Central memory CD8-positive, alpha-beta T cell (primary cell): ENCODE data around the gene TCERG1L.

Experiments
- ATAC-seq: fragments of 150-1000 bp; cut with Tn5 transposase; replicated peaks from 2 replicates; pipeline ENCODE4 v1.10.0; 2022; ENCODE audit warnings: mild to moderate bottlenecking, moderate FRiP score, moderate number of reproducible peaks; ENCODE audit not compliant: poor library complexity, severe bottlenecking; ENCODE audit errors: extremely low read depth
- DNase-seq, 2 donors: peaks; one replicate each; pipeline ENCODE4 v3.0.0; 2021; ENCODE audit warnings: low spot score in 2 of 2
- H3K27ac Mint-ChIP-seq: one replicate; pipeline ENCODE4 v1.8.0; 2022; ENCODE audit warnings: low read depth, mild to moderate bottlenecking, moderate library complexity, mixed read lengths
- H3K27me3 Mint-ChIP-seq: one replicate; pipeline ENCODE4 v1.8.0; 2022; ENCODE audit warnings: mixed read lengths
- H3K36me3 Mint-ChIP-seq: one replicate; pipeline ENCODE4 v1.8.0; 2022; ENCODE audit warnings: mild to moderate bottlenecking, moderate library complexity, mixed read lengths; ENCODE audit not compliant: insufficient read depth
- H3K4me1 Mint-ChIP-seq: one replicate; pipeline ENCODE4 v1.8.0; 2022; ENCODE audit warnings: mixed read lengths
- H3K4me3 Mint-ChIP-seq: one replicate; pipeline ENCODE4 v1.8.0; 2022; ENCODE audit warnings: mild to moderate bottlenecking, moderate library complexity, mixed read lengths
- H3K9me3 Mint-ChIP-seq: one replicate; pipeline ENCODE4 v1.8.0; 2022; ENCODE audit warnings: mixed read lengths

The TCERG1L gene

GRCh38 chr10:131311661-131312477 is at the start of gene TCERG1L:
Gene TCERG1L (minus strand): TSS chr10:131311721. CDS start chr10:131311635, 86 bp downstream.
- H3K27me3 Mint-ChIP-seq = peaks cover 60% of the 10 kb centered on the region
- H3K4me3 Mint-ChIP-seq = peak within 1 kb of the TSS; percentile 11

GRCh38 chr10:131358741-131359442 is 47.4 kb upstream of the TCERG1L start:
- DNase-seq (no peak), ATAC-seq (no peak)
- Mint-ChIP-seq H3K36me3 (no peaks in the 10 kb centered on the region), H3K4me3 (no peak overlapping the region), H3K27ac (no peak overlapping the region), H3K9me3 (peaks cover 11% of the 10 kb centered on the region), H3K4me1 (no peaks in the 10 kb centered on the region), H3K27me3 (no peaks in the 10 kb centered on the region)

More at GRCh38 chr10:131311661-131312477, at the start of gene TCERG1L:
- peaks cover 4% of the 10 kb centered on the region for H3K9me3 Mint-ChIP-seq
- no peak for ATAC-seq
- no peaks in the 10 kb centered on the region for H3K4me1 Mint-ChIP-seq
- no peak for DNase-seq
- H3K27ac Mint-ChIP-seq = no peak within 1 kb of the TSS
- no peaks in the 10 kb centered on the region for H3K36me3 Mint-ChIP-seq

- peaks cover under 1% of the 10 kb centered on the region for H3K9me3 Mint-ChIP-seq
- H3K36me3 Mint-ChIP-seq = no peaks in the 10 kb centered on the region
- no peak overlapping the region for H3K4me3 Mint-ChIP-seq
- DNase-seq (no peak), ATAC-seq (no peak)
- no peaks in the 10 kb centered on the region for H3K4me1 Mint-ChIP-seq
- H3K27me3 Mint-ChIP-seq = no peaks in the 10 kb centered on the region
- no peak overlapping the region for H3K27ac Mint-ChIP-seq
These were observed 44.9 kb upstream of the TCERG1L start for GRCh38 chr10:131356442-131356841.

- H3K36me3 Mint-ChIP-seq = no peaks in the 10 kb centered on the region
- no peak overlapping the region for H3K4me3 Mint-ChIP-seq
- DNase-seq (no peak), ATAC-seq (no peak)
- no peaks in the 10 kb centered on the region for H3K27me3 Mint-ChIP-seq
- H3K4me1 Mint-ChIP-seq = no peaks in the 10 kb centered on the region
- no peak overlapping the region for H3K27ac Mint-ChIP-seq
- H3K9me3 Mint-ChIP-seq = no peaks in the 10 kb centered on the region
These were observed 44.4 kb upstream of the TCERG1L start for GRCh38 chr10:131355881-131356280.

- DNase-seq (no peak), ATAC-seq (no peak)
- Mint-ChIP-seq H3K4me1 (no peaks in the 10 kb centered on the region), H3K36me3 (no peaks in the 10 kb centered on the region), H3K4me3 (no peak overlapping the region), H3K27ac (no peak overlapping the region), H3K27me3 (peaks cover 5% of the 10 kb centered on the region), H3K9me3 (no peaks in the 10 kb centered on the region)
These were observed 43.5 kb upstream of the TCERG1L start for GRCh38 chr10:131355056-131355455.

- no peaks in the 10 kb centered on the region for H3K4me1 Mint-ChIP-seq
- ATAC-seq (no peak), DNase-seq (no peak)
- H3K9me3 Mint-ChIP-seq = no peaks in the 10 kb centered on the region
- H3K4me3 Mint-ChIP-seq = no peak overlapping the region
- H3K27ac Mint-ChIP-seq = no peak overlapping the region
- peaks cover 11% of the 10 kb centered on the region for H3K27me3 Mint-ChIP-seq
- H3K36me3 Mint-ChIP-seq = no peaks in the 10 kb centered on the region
These were observed 42.9 kb upstream of the TCERG1L start for GRCh38 chr10:131354380-131354779.

- H3K4me1 Mint-ChIP-seq = no peaks in the 10 kb centered on the region
- H3K4me3 Mint-ChIP-seq = no peak overlapping the region
- no peaks in the 10 kb centered on the region for H3K36me3 Mint-ChIP-seq
- no peak overlapping the region for H3K27ac Mint-ChIP-seq
- H3K9me3 Mint-ChIP-seq = no peaks in the 10 kb centered on the region
- DNase-seq (no peak), ATAC-seq (no peak)
- H3K27me3 Mint-ChIP-seq = peaks cover 11% of the 10 kb centered on the region
These were observed 41.3 kb upstream of the TCERG1L start for GRCh38 chr10:131352765-131353290.

- ATAC-seq (no peak), DNase-seq (no peak)
- Mint-ChIP-seq H3K27me3 (peaks cover 11% of the 10 kb centered on the region), H3K4me3 (no peak overlapping the region), H3K9me3 (no peaks in the 10 kb centered on the region), H3K27ac (no peak overlapping the region), H3K36me3 (no peaks in the 10 kb centered on the region), H3K4me1 (no peaks in the 10 kb centered on the region)
These were observed 39.1 kb upstream of the TCERG1L start for GRCh38 chr10:131350660-131351059.

- Mint-ChIP-seq H3K4me1 (no peaks in the 10 kb centered on the region), H3K9me3 (peaks cover 2% of the 10 kb centered on the region), H3K27me3 (peaks cover 11% of the 10 kb centered on the region), H3K4me3 (no peak overlapping the region), H3K27ac (no peak overlapping the region), H3K36me3 (no peaks in the 10 kb centered on the region)
- DNase-seq (no peak), ATAC-seq (no peak)
These were observed 38.7 kb upstream of the TCERG1L start for GRCh38 chr10:131350245-131350644.

GRCh38 chr10:131346456-131346855 is 34.9 kb upstream of the TCERG1L start:
- peaks cover 11% of the 10 kb centered on the region for H3K27me3 Mint-ChIP-seq
- H3K4me3 Mint-ChIP-seq = no peak overlapping the region
- no peaks in the 10 kb centered on the region for H3K4me1 Mint-ChIP-seq
- H3K9me3 Mint-ChIP-seq = peaks cover 4% of the 10 kb centered on the region
- DNase-seq = no peak
- ATAC-seq = no peak
- H3K36me3 Mint-ChIP-seq = no peaks in the 10 kb centered on the region
- no peak overlapping the region for H3K27ac Mint-ChIP-seq

- peaks cover 11% of the 10 kb centered on the region for H3K27me3 Mint-ChIP-seq
- H3K9me3 Mint-ChIP-seq = peaks cover 4% of the 10 kb centered on the region
- no peak overlapping the region for H3K4me3 Mint-ChIP-seq
- no peak for ATAC-seq
- H3K4me1 Mint-ChIP-seq = no peaks in the 10 kb centered on the region
- no peaks in the 10 kb centered on the region for H3K36me3 Mint-ChIP-seq
- DNase-seq = no peak
- no peak overlapping the region for H3K27ac Mint-ChIP-seq
These were observed 34.2 kb upstream of the TCERG1L start for GRCh38 chr10:131345691-131346090.

- DNase-seq (no peak), ATAC-seq (no peak)
- Mint-ChIP-seq H3K9me3 (peaks cover 4% of the 10 kb centered on the region), H3K4me1 (no peaks in the 10 kb centered on the region), H3K27ac (no peak overlapping the region), H3K36me3 (no peaks in the 10 kb centered on the region), H3K27me3 (peaks cover 3% of the 10 kb centered on the region), H3K4me3 (no peak overlapping the region)
These were observed 33.2 kb upstream of the TCERG1L start for GRCh38 chr10:131344747-131345146.

GRCh38 chr10:131337741-131338140 is 26.2 kb upstream of the TCERG1L start:
- DNase-seq = no peak
- no peak for ATAC-seq
- H3K4me3 Mint-ChIP-seq = no peak overlapping the region
- no peaks in the 10 kb centered on the region for H3K27me3 Mint-ChIP-seq
- no peak overlapping the region for H3K27ac Mint-ChIP-seq
- H3K9me3 Mint-ChIP-seq = peaks cover 6% of the 10 kb centered on the region
- no peaks in the 10 kb centered on the region for H3K4me1 Mint-ChIP-seq
- H3K36me3 Mint-ChIP-seq = no peaks in the 10 kb centered on the region
